RWPE2 (cell line): Measurements from ENCODE around the gene GBP5.
A peak's percentile ranks its signal among the peaks of the same experiment; 100 is the strongest.
"Not testable (repeated sequence)": the region's sequence is repeated elsewhere in the genome, so short reads cannot be mapped to it uniquely, and the experiment has no call there.

Source experiments
- ATAC-seq: fragments of 200-7000 bp; cut with Tn5 transposase; 3 replicates; pipeline ENCODE4 v1.9.1; 2021; ENCODE audit warnings: low read depth
- DNase-seq: peaks from one replicate; pipeline ENCODE4 v3.0.0-alpha.2; 2020; ENCODE audit warnings: low spot score
- H3K27ac ChIP-seq: fragments of 450-650 bp; 2 replicates; pipeline ENCODE4 v1.5.1; 2017; ENCODE audit warnings: mild to moderate bottlenecking; ENCODE audit not compliant: poor library complexity, severe bottlenecking
- H3K27me3 ChIP-seq: fragments of 250-450 bp; sonication (Bioruptor Pico); 2 replicates; pipeline ENCODE4 v1.5.1; 2021; ENCODE audit warnings: mild to moderate bottlenecking, moderate library complexity; ENCODE audit not compliant: insufficient read depth, poor library complexity, severe bottlenecking
- H3K36me3 ChIP-seq: fragments of 250-450 bp; sonication (Bioruptor Pico); 2 replicates; pipeline ENCODE4 v1.5.1; 2020; ENCODE audit warnings: low read depth, mild to moderate bottlenecking, moderate library complexity
- H3K4me1 ChIP-seq: fragments of 250-450 bp; sonication (Bioruptor Pico); 2 replicates; pipeline ENCODE4 v1.5.1; 2021; ENCODE audit warnings: mild to moderate bottlenecking, moderate library complexity; ENCODE audit not compliant: insufficient read depth, poor library complexity, severe bottlenecking
- H3K4me3 ChIP-seq: fragments of 250-450 bp; sonication (Bioruptor Pico); 2 replicates; pipeline ENCODE4 v1.5.1; 2021; ENCODE audit warnings: mild to moderate bottlenecking, moderate library complexity; ENCODE audit not compliant: severe bottlenecking
- H3K9me3 ChIP-seq: fragments of 250-450 bp; sonication (Bioruptor Pico); 2 replicates; pipeline ENCODE4 v1.5.1; 2021; ENCODE audit warnings: mild to moderate bottlenecking, moderate library complexity; ENCODE audit not compliant: severe bottlenecking
- TF ChIP-seq, protein P1 (sequence below): fragments of 450-650 bp; IDR thresholded peaks from one replicate; pipeline ENCODE4 v1.5.1; 2017; ENCODE audit warnings: mild to moderate bottlenecking, moderate library complexity; ENCODE audit not compliant: poor library complexity, severe bottlenecking

Gene GBP5

GRCh38 chr1:89302697-89303332 lies 30.2 kb upstream of the GBP5 start:
- no peak overlapping the region for H3K4me3 ChIP-seq
- H3K36me3 ChIP-seq, result no peaks in the 10 kb centered on the region
- no peak overlapping the region for H3K27ac ChIP-seq
- H3K27me3 ChIP-seq, result no peaks in the 10 kb centered on the region
- ATAC-seq (no peak), DNase-seq (peak; percentile 38)
- H3K4me1 ChIP-seq, result peaks cover 9% of the 10 kb centered on the region
- TF ChIP-seq, protein P1, sequence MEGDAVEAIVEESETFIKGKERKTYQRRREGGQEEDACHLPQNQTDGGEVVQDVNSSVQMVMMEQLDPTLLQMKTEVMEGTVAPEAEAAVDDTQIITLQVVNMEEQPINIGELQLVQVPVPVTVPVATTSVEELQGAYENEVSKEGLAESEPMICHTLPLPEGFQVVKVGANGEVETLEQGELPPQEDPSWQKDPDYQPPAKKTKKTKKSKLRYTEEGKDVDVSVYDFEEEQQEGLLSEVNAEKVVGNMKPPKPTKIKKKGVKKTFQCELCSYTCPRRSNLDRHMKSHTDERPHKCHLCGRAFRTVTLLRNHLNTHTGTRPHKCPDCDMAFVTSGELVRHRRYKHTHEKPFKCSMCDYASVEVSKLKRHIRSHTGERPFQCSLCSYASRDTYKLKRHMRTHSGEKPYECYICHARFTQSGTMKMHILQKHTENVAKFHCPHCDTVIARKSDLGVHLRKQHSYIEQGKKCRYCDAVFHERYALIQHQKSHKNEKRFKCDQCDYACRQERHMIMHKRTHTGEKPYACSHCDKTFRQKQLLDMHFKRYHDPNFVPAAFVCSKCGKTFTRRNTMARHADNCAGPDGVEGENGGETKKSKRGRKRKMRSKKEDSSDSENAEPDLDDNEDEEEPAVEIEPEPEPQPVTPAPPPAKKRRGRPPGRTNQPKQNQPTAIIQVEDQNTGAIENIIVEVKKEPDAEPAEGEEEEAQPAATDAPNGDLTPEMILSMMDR, result no peak
- H3K9me3 ChIP-seq, result no peaks in the 10 kb centered on the region

DNA sequence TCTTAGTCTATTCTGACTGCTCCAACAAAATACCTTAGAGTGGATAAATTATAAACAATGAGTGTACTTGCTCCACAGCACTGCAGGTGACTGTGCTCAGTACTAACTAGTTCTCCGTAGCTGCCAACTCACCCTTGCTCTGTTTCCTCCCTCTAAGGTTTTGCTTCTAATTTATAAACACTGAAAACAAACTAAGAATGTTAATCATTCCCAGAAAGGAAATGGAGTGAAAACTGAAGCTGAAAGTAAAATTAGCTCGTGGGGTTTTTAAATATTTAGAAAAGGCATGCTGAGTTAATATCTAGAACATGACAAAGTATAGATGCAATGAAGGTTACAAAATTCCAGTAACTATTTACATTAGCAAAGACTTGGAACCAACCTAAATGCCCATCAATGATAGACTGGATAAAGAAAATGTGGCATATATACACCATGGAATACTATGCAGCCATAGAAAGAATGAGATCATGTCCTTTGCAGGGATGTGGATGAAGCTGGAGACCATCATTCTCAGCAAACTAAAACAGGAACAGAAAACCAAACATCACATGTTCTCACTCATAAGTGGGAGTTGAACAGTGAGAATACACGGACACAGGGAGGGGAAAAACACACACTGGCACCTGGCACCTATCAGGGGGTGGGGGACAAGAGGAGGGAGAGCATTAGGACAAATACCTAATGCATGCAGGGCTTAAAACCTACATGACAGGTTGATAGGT lies 27.2 kb upstream of the GBP5 start:
- DNase-seq, H3K27ac ChIP-seq, H3K4me3 ChIP-seq, H3K36me3 ChIP-seq, H3K9me3 ChIP-seq, ATAC-seq, H3K27me3 ChIP-seq, H3K4me1 ChIP-seq: not testable (repeated sequence)

- Histone ChIP-seq H3K27ac (no peak overlapping the region), H3K4me3 (no peak overlapping the region), H3K36me3 (no peaks in the 10 kb centered on the region), H3K4me1 (no peaks in the 10 kb centered on the region), H3K27me3 (no peaks in the 10 kb centered on the region), H3K9me3 (no peaks in the 10 kb centered on the region)
- ATAC-seq, result 0 out of 3 replicates have a peak, but pooled peaks have one; percentile 35
- TF ChIP-seq, protein P1, result no peak
- no peak for DNase-seq
These were observed 25.8 kb upstream of the GBP5 start for GRCh38 chr1:89298461-89298860.

- H3K27ac ChIP-seq, result no peak overlapping the region
- H3K27me3 ChIP-seq, result no peaks in the 10 kb centered on the region
- no peaks in the 10 kb centered on the region for H3K36me3 ChIP-seq
- TF ChIP-seq, protein P1, result no peak
- no peaks in the 10 kb centered on the region for H3K4me1 ChIP-seq
- DNase-seq (no peak), ATAC-seq (no peak)
- no peak overlapping the region for H3K4me3 ChIP-seq
- no peaks in the 10 kb centered on the region for H3K9me3 ChIP-seq
These were observed 22.5 kb upstream of the GBP5 start for GRCh38 chr1:89295187-89295586.

- Histone ChIP-seq H3K9me3 (no peaks in the 10 kb centered on the region), H3K27me3 (no peaks in the 10 kb centered on the region), H3K4me1 (no peaks in the 10 kb centered on the region), H3K36me3 (no peaks in the 10 kb centered on the region), H3K4me3 (no peak overlapping the region), H3K27ac (no peak overlapping the region)
- DNase-seq (no peak), ATAC-seq (no peak)
- TF ChIP-seq, protein P1, result no peak
These were observed 18.6 kb upstream of the GBP5 start for GRCh38 chr1:89291276-89291675.
